Activated T-cell treated with anti-CD3 and anti-CD28 coated beads for 1 hour (primary cell): ENCODE measurements around the gene ANXA4.
"Not testable (repeated sequence)": the region's sequence is repeated elsewhere in the genome, so short reads cannot be mapped to it uniquely, and the experiment has no call there.

Source experiments
- DNase-seq: peaks from one replicate; pipeline ENCODE4 v3.0.0-alpha.2; 2020; ENCODE audit warnings: low read depth

The ANXA4 gene

GRCh38 chr2:69721022-69721421, 20.9 kb upstream of the ANXA4 start:
- no peak for DNase-seq

GRCh38 chr2:69723791-69724190, 18.1 kb upstream of the ANXA4 start:
- DNase-seq: no peak

DNA sequence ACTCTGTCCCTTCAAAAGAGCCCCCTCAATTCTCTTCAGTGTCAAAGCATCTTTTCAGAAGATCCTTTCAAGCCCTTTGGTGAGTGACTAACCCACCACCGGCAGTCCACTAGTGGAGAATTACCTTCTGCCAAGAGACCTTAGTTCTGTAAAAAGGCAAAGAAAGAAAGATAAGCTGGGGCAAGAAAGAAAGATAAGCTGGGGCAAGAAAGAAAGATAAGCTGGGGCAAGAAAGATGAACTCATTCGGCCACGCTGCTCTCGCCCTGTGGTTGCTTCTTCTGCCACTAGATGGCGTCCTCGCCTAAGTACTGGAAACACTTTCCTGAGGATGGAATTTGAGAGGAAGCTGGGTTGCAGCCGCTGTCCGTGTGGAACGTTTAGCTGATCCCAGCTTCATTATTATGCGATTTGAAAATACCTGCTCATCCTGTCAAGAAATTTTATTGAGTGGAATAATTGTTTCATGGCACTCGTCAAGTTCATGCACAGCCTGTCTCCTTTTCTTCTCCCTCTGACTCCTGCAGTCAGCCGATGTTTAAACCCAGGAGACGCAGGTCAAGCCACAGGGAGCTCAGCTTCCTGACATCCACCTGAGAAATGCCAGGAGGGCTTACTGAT, 17.3 kb upstream of the ANXA4 start:
- DNase-seq: peak; percentile 85

GRCh38 chr2:69725706-69726360, 16.1 kb upstream of the ANXA4 start:
- DNase-seq: no peak

DNA sequence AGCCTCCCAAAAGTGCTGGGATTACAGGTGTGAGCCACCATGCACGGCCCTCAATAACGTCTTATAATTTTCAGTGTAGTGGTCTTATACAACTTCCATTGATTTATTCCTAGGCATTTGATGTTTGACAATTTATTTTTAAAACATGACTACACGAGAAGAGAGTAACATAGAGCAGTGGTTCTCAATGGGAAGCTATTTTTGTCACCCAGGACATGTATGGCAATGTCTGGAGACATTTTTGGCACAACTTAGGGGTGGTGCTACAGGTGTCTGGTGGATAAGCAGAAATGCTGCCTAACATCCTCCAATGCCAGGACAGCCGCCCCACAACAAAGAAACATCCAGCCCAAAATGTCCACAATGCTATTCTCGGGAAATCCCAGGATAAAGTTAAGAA, 12.7 kb upstream of the ANXA4 start:
- DNase-seq: no peak

DNA sequence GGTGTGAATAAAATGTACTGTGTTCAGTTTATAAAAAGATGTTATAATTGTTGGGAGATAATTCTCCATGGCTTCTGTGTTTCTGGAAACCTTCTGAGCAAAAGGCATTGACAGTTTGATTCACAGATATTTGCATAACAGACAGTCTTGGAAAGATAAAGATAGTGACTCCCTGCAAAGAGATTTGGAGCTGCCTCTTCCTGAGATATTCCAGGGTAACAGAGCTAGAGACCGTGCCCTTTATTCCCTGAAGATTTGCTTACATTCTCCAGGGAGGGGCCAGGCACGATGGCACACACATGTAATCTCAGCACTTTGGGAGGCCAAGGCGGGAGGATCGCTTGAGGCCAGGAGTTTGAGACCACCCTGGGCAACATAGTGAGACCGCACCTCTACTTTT, 12.2 kb upstream of the ANXA4 start:
- DNase-seq: no peak

DNA sequence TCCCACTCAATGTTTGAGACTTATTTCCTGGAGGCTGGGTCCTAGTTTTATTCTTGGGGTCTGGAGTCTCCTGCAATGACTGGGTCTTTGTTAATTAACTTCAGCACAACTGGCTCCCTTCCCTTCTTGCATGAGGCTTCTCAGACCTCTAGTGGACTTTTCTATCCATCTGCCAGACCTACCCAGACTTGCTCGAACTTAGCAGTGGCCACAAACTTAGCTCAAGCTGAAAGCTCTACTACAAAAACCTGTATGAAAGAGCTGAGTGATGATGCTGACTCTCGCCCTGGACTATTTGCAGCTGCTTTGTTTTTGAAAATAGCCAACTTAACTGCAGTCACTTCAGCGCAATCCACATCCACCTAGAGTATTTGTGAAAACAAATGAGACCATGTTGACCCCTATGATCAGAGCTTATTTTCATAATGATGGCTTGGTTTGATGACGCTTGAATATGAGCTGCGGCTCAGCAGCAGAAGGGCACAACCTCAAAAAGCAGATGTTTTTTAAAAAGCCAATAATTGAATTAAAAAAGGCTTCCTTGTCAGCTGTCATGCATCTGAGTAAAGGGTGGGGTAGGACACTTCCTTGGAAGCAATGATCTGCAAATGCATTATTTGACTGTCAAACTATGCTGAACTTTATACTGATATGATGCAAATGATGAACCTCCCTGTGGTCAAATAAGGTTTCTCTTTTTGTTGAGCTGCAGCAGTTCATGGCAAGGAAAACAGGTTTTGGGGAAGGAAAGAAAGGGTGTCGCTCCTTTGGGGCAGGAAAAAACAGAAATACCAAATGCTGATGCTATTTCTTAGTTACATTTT, 10.6 kb upstream of the ANXA4 start:
- no peak for DNase-seq

DNA sequence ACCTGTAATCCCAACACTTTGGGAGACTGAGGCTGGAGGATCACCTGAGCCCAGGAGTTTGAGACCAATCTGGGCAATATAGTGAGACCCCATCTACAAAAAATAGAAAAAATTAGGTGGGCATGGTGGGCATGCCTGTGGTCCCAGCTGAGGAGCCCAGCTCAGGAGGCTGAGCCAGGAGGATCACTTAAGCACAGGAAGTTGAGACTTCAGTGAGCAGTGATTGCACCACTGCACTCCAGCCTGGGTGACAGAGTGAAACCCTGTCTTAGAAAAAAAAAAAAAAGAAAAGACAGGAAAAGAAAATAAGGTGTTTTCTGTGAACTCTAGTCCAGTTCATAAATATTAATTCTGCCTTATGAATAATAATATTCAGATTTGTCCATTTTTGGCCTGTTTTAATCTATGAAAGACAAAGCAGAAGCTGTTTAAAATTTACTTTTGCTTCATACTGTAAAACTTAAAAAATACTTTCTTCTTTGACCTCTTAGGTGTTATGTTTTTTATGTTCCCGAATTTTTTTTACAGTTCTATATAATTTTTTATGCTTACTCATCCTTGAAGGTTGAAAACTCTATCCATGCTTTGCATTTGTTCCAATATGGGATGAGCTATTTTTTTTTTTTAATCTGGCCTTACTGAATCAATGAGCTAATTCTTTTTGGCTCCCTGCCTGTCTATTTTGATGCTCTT, 8.4 kb upstream of the ANXA4 start:
- DNase-seq: no peak

DNA sequence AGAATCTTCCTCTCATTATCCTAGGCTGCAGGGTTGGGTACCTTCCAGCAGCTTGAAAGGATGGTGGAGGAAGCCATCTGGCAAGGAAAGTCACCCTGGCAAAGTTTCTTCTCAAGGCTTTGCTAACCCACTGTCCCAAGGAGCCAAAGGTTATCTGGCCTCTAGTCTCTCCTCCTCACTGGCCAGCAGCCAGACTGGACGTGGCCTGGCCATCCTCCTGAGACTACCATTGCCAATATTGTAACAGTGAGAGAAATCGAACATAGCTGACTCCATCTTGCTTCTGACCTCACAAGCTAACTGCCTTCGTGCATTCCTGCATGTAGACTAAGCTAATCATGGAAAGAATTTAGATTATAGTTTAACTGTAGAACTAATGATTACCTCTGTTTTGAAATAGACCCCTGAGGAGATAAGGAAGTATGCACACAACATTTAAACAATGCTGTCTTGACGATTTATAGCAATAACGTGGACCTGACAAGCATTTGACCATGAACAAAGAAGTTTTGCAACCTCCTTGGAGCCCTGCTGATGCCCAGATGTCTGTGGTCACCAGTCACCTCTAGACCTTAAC, 7.8 kb upstream of the ANXA4 start:
- no peak for DNase-seq

- no peak for DNase-seq
These were observed 6.9 kb upstream of the ANXA4 start for GRCh38 chr2:69734854-69735544.

- DNase-seq: no peak
These were observed 6.2 kb upstream of the ANXA4 start for GRCh38 chr2:69735686-69736085.

- DNase-seq: not testable (repeated sequence)
These were observed 3.8 kb upstream of the ANXA4 start for GRCh38 chr2:69738149-69738548.

DNA sequence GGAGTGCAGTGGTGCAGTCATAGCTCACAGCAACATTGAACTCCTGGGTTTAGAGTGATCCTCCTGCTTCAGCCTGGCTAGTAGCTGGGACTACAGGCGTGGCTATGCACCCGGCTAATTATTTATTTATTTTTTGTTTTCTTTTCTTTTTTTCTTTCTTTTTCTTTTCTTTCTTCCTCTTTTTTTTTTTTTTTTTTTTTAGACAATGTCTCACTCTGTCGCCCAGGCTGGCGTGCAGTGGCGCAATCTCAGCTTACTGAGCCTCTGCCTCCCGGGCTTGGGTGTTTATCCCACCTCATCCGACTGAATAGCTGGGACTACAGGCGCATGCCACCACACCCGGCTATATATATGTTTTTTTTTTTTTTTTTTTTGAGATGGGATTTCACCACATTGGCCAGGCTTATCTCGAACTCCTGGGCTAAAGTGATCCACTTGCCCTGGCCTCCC, 1.4 kb upstream of the ANXA4 start:
- DNase-seq: no peak

DNA sequence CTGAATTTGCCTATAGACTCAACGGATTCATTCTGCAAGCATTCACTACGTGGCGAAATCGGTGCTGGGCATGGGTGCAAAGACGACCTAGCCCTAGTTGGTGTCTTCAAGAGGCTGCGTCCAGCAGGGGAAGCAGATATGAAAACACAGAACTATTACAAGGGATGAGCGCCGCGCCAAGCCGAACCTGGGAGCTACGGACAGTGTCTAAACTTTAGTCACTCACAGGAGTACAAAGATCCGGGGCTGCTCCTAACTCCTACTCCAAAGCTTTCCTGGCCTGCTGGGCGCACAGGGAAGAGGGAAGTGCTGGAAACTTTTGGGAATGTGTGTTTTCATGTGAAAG, 732 bp upstream of the ANXA4 start:
- DNase-seq: no peak

DNA sequence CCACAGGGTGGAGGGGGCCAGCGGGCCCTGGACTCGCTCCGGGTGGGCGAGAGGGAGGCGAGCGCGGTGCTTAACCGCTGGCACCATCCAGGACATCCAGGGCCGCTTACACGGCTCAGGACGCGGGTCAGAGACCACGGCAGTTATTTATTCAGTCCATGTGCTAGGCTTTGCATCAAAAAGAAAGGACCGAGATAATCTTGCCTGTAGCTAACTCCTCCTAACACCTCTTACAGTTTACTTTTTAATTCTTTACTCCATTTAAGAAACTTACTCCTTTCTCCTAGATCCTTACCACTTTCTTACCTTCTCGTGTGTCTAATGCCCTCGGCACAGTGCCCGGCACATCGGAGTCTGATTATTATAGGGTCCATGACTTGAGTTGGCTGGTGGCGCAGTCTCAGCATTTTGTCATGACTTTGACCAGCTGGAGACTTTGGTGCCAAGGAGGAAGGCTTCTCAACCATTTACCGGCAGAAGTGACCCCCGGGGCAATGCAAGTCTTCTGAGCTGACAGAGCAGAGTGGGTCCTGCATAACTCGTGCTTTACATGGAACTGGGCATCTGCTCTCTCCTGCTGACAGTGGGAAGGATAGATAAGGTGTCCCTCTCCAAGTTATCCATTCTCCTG, 503 bp downstream of the ANXA4 start:
- DNase-seq: no peak

DNA sequence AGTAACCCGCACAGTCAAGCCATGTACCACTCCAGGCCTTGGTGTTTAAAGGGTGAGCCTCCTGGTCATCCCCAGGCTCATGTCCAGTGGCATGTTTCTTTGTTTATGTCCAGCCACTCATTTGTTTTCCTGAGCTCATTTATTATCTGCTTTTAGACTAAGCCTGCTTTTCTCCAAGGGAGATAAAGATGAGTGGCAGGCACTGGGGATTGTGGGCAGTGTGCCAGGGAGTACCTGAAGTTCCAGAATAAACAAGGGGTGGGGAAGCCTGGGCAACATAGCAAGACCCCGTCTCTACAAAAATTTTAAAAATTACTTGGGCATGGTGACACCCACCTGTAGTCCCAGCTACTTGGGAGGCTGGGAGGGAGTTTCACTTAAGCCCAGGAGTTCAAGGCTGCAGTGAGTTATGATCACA, 1.9 kb downstream of the ANXA4 start:
- DNase-seq: no peak

- no peak for DNase-seq
These were observed 2.5 kb downstream of the ANXA4 start for GRCh38 chr2:69744456-69744855.

GRCh38 chr2:69745035-69745434, 3.1 kb downstream of the ANXA4 start:
- no peak for DNase-seq

- no peak for DNase-seq
These were observed 8.3 kb downstream of the ANXA4 start for GRCh38 chr2:69750246-69750645.

- DNase-seq: no peak
These were observed 11.9 kb downstream of the ANXA4 start for GRCh38 chr2:69753659-69754363.

GRCh38 chr2:69754633-69755032, 12.7 kb downstream of the ANXA4 start:
- DNase-seq: no peak
